AML-193 (cell line): Measurements from ENCODE around the gene TUBGCP4.
A peak's percentile ranks its signal among the peaks of the same experiment; 100 is the strongest.

ENCODE experiments used
- DNase-seq, 2 experiments: peaks; one replicate each; lab custom pipeline; 2025; lab: John Stamatoyannopoulos, UW

TUBGCP4 gene

DNA sequence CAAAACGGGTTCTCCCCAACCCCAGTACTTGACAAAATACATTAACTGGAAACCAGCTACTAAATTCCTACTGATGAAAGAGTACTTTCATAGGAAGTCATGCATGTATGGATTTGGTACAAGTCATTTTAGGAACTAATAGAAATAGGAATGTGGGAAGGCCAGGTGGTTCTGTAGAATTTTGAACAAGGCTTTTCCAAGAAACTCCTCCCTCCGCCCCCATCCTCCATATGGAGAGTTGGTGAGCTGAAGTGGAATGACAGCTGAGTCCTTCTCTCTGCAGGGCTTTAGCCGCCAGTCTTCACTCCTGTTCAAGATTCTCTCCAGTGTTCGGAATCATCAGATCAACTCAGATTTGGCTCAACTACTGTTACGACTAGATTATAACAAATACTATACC lies 33.2 kb downstream of the TUBGCP4 start:
- no peak for DNase-seq

DNA sequence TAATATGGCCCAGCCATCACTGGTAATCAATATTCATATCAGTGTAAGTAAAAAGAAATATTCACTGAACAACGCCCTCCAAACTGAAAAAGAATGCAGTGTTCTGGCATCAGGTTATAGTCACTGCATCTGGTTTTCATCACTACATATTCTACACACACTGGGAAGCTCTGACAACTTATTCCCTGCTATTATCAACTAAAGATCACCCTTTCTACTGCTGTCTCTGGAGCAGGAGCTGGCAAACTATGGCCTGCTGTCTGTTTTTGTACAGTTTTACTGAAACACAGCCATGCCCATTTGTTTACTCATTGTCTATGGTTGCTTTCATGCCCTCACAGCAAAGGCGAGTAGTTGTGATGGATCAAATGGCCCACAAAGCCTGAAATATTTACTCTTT lies 35.3 kb downstream of the TUBGCP4 start:
- DNase-seq, result no peak

- no peak for DNase-seq
These were observed 35.9 kb downstream of the TUBGCP4 start for GRCh38 chr15:43406808-43407207.

- no peak for DNase-seq
These were observed 37.9 kb downstream of the TUBGCP4 start for GRCh38 chr15:43408789-43409188.

DNA sequence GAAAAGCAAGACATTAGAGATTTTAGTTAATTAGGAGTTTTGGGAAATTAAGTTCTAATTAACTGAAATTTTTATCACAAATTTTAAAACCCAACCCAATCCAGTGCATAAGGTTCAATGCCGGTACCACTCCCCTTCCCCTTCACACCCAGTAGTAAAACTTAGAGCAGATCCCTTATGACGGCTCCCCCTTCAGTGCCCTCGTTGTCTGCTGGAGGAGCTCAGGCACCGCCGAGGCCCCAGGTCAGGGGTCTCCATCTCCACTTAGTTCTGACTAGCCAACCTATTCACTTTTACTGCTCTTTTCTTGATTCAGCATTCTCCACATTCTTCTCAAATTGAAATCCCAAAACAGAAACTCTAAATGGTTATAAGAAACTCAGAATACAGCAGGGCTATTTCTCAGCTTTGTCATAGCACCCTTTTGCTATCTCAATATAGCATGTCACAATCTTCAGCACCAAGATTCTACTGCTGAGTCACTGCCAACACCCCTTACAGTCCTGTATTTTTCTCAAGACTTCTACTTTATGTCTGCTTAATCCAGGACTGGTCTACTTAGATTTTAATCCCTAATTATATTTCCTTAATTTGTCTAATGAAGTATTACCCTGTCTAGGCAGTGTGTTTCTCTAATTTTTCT lies 39.8 kb downstream of the TUBGCP4 start:
- DNase-seq, result peak in 1 of 2 experiments; percentile 19

DNA sequence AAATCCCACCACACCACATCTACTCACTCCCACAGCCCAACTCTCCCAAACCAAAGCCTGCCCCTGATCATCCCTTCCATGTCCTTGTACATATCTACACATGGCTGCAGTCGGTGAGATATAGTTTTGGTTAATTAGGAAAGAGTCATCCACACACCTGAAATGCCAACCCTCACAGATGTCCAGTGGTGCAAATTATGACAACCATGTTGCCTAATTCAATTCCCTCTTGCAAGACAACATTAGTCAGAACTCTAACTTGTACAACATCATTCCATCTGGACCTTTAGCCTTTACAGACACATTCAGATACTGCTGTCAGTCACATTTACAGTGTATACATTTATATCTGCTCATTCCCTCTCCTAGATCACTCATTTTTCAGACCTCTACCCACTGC lies 41.2 kb downstream of the TUBGCP4 start:
- no peak for DNase-seq

GRCh38 chr15:43414196-43414595 lies 43.3 kb downstream of the TUBGCP4 start:
- DNase-seq, result no peak

DNA sequence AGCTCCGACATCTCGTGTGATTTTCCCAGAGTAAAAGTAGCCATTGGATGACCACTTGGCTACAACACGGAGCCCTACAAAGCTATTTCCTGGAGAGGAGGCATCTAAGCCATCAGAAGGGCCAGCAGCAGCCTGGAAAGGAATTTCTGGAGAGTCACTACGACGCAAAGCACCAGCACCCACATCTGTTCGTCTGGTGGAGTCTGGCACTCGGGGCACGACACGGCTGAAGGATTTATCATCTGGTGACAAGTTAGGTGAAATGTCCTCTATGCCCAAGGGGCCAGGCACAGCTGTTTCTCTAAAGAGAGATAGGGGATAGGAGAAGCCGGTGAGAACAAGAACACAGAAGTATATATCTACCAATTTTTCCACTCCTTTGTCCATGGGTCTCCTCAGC lies 49.5 kb downstream of the TUBGCP4 start:
- DNase-seq, result no peak

DNA sequence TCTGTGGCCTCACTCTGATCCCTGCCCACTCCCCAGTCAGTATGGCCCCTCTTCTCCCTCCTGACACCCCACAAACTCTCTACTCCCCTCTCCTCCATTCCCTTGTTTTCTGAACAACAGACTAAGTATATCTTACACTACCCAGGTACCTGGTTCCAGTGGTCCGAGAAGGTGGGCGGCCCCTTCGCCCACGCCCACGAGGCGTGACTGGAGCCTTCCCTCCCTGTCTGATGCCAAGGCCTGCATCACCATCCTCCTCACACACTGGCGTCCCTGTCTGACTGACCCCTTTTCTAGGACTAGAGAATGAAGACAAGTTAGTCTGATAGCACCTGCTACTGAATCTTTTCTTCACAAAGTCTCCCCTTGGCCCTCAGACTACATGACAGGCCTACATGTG lies 50.0 kb downstream of the TUBGCP4 start:
- no peak for DNase-seq

DNA sequence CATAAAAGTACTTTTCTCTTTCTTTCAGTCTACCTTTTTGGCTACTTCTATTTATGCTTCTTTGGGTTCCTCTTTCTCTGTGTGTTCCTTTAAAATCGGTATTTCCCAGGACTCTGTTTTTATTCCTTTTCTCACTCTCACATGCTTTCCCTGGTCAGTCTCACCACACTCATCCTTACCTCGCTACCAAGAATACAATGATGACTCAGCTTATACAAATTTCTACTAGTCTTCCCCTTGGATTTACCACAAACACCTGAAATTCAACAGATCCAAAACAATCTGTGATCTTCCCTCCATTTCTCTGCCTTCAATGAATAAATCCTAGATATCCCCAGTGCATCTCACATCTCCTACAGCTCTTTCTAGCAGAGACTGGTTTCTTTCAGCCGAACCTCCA lies 52.9 kb downstream of the TUBGCP4 start:
- DNase-seq, result no peak

GRCh38 chr15:43429687-43430086 lies 58.8 kb downstream of the TUBGCP4 start:
- DNase-seq, result no peak

DNA sequence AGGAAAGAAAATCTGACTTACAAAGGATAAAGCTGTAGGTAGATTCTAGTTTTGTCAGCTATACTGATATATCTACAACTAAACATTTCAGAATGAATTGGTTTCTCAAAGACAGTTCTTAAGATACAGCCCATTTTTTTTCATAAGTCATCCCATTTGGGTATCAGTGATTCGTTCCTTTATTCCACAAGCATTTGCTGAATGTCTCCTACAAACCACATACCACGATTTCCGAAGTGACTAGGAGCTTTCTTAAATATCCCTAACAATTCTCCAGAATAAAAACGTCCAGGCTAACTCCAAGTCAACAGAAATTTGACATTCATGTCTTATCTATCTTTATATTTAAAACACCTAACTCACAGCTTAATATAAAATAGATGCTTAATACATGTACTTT lies 62.3 kb downstream of the TUBGCP4 start:
- no peak for DNase-seq

DNA sequence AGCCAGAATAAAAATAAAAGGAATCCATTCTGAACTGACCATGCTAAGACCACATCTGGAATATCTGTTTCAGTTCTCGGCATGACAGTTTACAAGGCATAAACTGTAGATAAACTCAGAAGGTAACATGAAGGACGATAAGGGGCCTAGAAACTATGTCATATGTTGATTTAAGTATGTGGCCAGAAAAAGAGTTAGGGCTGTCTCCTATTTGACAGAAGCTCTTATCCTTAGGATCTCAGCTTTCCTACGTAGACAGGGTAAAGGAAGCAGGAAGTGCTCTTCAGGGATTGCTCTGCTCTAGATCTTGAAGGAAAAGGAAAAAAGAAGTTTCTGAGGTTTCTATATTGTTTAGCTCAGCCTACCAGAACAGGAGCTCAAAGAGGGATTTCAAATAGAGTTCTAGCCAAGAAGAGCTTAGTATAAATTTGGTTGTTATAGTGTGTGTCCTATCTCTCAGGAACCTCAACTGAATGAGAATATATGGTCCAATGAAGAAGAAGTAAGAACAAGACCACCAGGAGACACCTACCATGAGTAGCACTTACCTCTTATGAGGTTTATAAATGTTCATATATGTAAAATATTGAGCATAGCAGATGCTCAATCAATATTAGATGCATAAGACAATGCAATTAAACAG lies 62.9 kb downstream of the TUBGCP4 start:
- DNase-seq, result no peak

DNA sequence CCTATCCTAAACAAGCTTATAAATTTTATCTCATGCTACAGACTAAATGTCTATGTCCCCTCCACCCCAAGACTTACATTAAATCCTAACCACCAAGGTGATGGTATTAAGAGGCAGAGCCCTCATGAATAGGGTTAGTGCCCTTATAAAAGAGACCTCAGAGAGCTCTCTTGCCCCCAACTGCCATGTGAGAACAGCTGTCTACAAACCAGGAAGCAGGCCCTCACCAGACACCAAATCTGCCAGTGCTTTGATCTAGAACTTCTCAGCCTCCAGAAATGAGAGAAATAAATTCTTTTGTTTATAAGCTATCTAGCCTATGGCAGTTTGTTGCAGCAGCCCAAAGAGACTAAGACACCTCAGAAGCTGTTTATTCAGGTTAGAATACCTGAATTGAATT lies 63.5 kb downstream of the TUBGCP4 start:
- DNase-seq, result no peak

DNA sequence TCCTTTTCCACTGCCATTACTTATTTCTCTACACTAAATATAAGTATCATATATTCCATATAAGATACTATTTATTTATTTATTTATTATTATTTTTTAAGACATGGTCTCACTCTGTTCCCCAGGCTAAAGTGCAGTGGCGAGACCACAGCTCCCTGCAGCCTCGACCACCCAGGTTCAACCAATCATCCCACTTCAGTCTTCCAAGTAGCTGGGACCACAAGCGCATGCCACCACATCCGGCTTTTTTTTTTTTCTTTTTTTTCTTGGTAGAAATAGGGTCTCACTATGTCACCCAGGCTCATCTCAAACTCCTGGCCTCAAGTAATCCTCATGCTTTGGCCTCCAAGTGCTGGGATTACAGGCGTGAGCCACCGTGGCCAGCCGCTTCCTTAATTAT lies 65.5 kb downstream of the TUBGCP4 start:
- no peak for DNase-seq

DNA sequence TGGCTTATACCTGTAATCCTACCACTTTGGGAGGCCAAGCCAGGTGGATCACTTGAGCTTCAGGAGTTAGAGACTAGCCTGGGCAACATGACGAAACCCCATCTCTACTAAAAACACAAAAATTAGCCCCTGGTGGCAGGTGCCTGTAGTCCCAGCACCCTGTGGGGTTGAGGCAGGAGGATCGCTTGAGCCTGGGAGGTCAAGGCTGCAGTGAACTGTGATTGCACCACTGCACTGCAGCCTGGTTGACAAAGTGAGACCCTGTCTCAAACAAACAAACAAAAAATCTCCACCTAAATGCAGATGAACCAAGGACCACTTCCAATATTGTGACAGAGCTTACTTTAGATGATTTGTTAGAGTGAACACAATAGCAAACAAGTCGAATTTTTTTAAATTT lies 68.4 kb downstream of the TUBGCP4 start:
- DNase-seq, result no peak

DNA sequence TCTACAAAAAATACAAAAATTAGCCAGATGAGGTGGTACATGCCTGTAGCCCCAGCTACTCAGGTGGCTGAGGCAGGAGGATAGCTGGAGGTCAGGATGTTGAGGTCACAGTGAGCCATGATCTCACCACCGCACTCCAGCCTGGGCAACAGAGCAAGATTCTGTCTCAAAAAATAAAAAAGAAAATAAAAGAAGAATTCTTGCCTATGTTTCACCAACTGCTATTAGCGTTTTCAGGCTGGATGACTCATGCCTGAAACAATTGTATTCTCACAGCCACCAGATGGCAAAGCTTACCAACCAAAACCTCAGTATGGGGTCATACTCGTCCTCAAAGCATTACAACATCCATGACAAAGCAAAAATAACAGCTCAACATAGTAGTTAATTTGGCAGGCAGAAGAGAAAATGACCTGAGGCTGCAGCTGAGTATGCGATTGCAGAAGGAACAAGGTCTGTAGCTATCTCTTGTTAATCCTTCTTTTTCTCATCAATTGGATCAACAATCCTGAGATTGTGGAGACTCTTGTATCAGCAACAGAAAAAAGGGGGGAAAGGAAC lies 69.9 kb downstream of the TUBGCP4 start:
- peak; percentile 97 to 98 for DNase-seq

GRCh38 chr15:43441316-43441715 lies 70.4 kb downstream of the TUBGCP4 start:
- peak in 1 of 2 experiments; percentile 37 for DNase-seq

DNA sequence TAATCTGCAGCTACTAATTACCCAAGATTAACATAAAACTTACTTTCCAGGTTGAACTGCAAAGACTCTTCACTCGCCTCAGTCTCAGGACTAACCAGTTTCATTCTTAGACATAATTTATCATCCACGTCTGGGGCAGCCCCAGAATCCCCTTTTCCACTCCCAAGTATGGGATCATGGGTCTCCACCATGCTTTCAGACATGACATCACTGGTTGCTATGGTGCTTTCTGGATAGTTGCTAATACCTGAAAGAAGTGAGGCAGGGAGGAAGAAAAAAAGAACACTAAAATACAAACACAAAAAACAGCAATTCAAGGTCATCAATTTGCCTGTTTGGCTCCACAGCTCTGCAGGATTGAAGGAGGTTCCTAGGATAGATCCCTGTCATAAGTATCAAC lies 75.4 kb downstream of the TUBGCP4 start:
- DNase-seq, result no peak

DNA sequence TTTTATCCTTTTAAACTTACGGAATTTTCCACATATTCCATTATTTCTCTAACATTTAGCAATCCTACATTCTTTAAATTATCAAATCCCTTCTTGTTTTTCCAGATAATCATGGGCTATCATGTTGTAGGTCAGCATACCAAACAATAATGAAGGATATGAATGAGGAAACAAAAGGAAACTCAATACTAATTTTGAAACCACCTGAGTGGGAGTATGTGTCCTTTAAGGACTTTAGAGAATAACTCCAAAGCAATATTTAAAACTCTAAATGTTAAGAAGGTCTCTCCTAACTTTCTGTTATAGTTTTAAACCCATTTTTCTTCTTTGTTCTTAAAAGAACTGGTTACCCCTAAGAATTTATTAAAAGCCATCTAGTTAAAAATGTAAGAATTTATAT lies 79.1 kb downstream of the TUBGCP4 start:
- no peak for DNase-seq
